NCI-H1105 treated with DMSO at 0.1 percent for 48 hours (cell line): ENCODE results near the gene TNFRSF21.
"Not testable (repeated sequence)": the region's sequence is repeated elsewhere in the genome, so short reads cannot be mapped to it uniquely, and the experiment has no call there.

Experiments used
- DNase-seq: peaks from one replicate; lab custom pipeline; 2025; lab: John Stamatoyannopoulos, UW

TNFRSF21 gene, protein sequence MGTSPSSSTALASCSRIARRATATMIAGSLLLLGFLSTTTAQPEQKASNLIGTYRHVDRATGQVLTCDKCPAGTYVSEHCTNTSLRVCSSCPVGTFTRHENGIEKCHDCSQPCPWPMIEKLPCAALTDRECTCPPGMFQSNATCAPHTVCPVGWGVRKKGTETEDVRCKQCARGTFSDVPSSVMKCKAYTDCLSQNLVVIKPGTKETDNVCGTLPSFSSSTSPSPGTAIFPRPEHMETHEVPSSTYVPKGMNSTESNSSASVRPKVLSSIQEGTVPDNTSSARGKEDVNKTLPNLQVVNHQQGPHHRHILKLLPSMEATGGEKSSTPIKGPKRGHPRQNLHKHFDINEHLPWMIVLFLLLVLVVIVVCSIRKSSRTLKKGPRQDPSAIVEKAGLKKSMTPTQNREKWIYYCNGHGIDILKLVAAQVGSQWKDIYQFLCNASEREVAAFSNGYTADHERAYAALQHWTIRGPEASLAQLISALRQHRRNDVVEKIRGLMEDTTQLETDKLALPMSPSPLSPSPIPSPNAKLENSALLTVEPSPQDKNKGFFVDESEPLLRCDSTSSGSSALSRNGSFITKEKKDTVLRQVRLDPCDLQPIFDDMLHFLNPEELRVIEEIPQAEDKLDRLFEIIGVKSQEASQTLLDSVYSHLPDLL

DNA sequence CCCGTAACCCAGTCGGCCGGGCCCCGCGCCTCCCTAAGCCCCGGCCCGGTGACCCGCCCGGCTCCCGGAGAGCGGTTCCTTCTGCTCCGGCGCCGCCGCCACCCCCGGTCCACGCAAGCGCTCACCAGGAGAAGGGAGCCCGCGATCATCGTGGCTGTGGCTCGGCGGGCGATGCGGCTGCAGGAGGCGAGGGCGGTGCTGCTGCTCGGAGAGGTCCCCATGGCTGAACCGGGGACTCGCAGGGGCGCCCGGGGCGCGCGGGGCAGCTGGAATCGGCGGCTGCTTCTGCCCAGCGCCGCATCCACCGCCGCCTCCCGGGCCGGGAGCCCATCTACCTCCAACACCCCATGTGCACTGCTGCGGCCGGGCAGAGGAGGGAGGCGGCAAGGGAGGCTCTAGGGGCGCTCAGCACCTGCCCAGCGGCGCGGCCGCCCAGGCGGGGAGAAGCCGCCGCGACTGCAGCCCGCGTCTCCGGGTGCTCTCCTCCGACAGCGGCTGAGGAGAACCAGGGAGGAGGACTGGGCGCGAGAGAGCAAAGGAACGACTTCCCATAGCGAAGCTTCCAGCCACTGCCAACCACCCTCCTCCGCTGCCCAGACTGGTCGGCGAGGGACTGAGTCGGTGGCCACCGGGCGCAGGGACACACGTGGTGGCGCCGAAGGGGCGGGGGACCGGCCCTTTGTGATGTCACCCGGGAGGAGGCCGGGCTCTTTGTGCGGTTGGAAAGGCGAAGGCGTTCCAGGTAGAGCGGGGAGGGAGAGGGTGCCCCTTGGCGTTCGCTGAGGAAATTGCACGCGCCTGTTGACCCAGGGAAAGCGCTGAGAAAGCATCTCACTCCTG, at the start of gene TNFRSF21:
TNFRSF21 (minus strand) TSS at position 615 of the 840 bp plus-strand sequence; CDS start at position 221, 394 bp downstream.
- DNase-seq: peak; percentile 94

DNA sequence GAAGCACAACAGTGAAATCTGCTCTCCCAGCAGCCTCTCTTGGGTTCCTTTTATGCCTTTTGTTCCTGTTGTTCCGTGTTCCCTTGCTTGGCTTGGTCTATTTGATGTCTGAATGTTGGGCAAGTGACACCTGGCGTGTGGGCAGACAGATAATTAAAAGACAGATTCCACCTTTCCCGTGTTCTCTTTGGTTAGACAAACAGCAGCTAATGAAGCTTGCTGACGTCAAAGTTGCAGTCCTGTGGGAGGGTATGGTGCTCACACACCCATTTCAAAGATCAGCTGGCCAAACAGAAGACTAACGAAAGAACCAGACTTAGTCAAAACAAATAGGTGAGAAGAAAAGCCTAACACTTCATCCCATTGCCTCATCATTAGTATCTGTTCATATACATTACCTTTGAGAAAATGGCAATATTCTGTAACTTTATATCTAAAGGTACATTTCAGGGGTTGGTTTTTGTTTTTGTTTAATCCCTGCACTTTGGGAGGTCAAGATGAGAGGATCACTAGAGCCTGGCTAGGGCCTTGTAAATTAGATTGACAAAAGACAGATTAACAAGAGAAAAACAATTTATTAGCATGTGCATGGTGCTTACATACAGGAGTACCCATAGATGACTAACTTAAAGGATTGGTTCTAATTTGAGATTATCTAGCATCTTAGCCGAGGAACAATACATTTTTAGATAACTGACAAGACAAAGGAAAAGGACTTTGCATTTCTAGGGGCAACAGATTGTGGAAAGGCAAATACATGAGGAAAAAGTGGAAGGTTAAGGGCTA, 48.9 kb upstream of the TNFRSF21 start:
- DNase-seq: no peak

DNA sequence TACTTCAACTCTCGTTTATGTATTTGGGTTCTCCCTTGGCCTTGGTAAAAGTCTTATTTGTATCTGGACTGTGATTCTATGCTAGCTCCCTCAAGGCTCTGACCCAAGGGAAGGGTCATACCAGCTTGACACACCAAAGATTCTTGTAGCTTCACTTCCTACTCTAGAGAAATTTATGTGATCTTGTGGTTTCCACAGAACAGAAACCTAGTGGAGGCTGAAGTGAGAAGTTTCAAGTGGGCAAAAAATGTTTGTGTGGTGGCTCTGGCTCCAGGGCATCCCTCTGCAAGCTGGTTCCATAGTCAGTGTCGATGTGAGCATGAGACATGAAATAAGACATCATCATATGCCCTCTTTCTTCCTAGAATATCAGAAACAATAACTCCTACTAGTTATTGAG, 48.1 kb upstream of the TNFRSF21 start:
- no peak for DNase-seq

DNA sequence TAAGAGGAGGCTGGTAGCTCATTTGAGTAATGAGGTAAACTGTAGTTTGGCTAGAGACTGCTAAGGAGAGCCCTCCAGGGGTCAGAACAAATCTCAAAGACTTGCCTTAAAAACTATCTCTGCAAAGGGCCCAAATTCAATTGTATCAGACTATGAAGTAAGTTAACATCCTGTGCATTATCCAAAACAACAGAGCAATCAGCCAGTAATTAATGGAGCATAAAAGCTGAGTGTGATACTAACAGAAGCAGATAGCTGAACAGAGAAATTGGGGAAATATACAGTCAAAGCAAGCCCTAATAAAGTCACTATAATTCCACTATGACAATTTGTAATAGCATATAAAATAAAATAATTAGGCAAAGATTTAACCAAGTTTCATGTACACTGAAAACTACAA, 45.8 kb upstream of the TNFRSF21 start:
- no peak for DNase-seq

DNA sequence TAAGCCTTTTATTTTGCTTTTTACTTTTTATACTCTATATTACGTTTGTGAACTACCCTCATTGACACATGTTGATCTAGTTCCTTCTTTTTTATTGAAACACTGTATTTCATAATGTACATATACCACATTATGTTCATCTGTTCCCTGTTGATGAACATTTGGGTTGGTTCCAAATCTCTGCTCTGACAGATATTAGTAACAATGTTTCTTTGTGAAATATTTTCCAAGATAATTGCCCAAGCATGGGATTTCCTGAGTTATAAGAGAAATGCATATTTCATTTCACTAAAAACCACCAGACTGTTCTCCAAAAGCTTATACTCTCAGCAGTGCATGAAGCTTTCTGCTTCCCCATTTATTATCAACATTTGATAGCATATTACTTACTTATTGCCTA, 44.2 kb upstream of the TNFRSF21 start:
- DNase-seq: no peak

DNA sequence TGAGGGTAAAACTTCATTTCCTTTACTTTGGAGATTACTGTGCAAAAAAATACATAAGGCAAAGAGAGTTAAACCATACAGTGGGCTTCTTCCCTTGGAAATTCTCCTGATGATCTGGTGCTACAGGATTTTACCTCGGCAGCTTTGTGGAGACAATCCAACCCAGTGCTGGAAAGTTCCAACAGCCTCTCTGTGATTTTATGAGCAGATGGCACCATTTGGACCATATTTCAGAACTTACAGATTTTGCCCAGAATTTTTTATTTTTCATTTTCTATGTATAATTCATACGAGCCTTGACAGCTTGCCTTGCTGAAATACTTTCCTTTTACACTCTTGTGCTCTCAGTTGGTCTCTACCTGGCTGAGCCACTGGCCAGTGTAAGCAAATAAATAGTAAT, 43.3 kb upstream of the TNFRSF21 start:
- no peak for DNase-seq

DNA sequence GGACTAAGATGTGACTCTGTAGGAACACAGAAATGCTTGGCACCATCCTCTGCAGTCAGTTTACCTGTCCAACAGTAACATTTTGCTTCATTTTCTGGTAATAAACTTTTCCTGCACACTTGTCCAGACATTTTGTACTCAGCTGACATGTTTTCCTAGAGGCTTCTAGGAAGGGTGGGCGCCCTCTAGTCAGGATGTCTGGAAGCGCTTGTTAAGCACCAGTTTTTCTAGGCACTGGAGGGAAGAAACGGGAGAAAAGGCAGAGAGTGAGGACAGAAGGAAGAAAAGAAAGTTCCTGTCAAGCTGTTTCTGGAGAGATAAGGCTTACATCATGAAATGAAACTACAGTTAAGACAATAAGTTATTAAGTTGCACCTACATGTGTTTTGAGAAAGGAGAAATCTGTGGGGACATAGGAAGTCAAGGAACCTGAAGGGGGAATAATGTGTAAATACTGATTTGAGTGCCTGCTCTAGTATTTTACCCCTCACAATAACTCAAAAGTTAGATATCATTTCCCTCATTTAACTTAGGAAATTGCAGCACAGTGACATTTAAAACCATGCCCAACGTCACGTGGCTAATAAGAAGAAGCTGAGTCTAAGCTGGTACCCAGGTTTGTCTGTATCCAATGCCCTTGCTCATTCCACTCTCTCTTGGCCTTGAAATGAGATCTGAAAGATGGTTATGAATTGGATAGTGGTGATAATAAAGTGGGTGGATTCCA, 42.7 kb upstream of the TNFRSF21 start:
- no peak for DNase-seq

DNA sequence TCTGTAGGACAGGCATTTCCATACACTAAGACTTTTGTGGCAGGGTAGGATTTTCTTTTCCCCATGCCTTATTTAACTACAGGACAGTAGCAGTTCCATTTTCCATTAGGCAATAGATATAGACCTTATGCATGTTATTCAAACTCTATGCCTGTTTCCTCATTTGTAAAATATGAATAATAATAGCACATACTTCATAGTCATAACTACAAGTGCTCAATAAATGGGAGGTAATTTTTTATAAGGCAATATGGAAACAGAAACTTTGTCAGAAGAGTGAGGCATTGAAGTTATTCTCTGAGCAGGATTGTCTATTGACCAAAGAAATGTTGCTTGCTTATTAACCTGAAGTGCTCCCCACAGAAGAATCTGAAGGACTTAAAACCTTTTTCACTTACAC, 41.9 kb upstream of the TNFRSF21 start:
- no peak for DNase-seq

DNA sequence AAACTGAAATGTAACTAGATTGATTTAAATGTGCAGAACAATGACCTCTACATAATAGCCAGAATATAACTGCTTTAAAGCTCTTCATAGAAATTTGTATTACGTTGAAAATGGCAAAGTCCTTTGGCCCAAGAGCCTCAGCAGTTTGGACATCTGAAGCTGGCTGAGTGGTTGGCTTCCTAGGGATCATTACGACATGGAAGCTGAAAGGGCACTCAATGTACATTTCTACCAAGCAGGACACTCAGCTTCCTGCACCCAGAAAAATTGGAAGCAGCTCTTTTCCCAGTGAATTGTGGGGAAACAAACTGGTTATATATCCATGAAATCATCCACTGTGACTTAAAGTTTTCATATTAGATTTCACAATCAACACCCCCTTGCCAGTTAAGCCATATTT, 40.2 kb upstream of the TNFRSF21 start:
- no peak for DNase-seq

DNA sequence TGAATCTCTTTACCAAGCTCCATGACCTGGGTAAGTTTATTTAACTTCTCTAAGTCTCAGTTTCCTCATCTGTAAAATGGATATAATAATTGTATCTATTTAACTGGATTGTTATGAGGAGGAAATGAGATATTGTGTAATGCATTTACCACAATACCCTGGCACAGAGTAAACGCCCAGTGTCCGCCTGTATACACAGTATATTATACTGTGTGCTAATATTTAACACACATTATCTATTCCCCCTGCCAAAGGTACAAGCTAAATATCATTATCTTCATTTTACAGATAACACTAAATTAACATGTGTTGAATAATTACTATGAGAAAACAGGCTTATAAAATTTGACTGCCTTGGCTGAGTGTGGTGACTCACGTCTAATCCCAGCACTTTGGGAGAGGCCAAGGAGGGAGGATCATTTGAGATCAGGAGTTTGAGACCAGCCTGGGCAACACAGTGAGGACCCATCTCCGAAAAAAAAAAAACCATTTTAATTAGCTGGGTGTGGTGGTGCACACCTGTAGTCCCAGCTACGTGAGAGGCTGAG, 38.7 kb upstream of the TNFRSF21 start:
- DNase-seq: no peak

DNA sequence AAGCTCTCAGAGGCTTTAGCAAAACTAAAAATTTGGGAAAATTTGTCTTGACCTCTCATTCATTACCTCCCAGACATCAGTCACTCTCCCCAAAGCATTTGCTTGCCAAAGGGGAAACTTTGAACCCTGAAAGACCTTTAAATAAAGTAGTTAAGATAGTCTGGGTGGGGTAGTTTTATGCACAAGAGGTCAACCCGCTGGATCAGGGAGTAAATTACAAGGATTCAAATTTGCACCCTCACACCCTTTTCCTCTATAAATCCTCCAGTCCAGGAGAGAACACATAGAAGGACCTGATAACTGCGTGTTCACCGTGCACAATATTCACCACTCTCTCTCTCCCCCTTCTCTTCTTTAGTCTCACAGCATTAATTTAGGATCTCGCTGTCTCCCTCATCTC, 36.1 kb upstream of the TNFRSF21 start:
- no peak for DNase-seq

DNA sequence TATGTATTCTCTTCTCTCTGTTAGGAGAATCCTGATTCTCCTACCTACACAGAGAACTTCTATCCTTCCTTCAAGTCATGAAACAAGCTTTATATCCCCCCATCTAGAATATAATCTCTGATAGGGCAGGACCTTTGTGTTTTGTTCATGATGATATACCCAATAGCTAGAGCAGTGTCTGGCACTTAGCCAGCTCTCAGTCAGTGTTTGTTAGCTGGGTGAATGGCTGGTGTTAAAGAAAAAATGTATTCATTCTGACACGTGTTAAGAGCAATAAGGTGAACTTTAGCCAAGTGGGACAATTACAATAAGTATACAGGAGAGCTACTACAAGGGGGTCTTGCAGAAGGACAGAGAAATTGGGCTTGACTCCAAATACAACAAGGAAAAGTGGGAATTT, 34.3 kb upstream of the TNFRSF21 start:
- peak; percentile 53 for DNase-seq

DNA sequence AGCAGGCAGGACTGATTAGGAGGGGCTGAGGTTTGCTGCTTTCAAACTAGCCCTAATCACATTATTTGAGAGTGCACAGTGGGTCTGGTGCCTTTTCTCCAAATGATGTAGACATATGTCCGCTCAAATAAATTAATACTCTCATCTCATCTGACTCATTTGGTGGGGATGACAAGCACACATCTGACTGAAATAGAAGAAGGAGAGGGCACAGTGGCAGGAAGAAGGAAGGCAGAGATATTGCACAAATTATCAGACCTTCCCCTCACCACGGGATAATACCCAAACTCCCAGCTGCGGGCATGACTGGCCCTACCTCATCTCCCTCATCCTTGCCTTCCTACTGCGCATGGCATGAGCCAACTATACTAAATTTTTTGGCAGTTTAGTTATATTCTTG, 33.9 kb upstream of the TNFRSF21 start:
- no peak for DNase-seq

DNA sequence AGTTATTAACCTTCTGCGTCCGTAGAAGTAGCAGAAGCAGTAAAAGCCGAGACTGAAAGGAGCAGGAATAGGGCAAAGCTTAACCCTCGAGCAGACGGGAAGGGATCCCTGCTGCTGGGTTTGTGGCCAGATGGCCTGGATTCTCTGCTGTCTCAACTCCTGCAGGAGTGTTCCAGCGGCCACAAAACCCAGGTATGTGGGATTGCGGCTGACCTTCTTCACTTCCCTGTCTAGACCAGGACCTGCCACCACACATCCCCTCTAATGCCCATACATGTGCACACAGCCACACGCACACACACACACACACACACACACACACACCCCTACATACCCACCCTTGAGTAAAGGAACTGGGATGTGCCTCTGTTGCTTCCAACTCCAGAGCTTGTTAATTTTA, 33.1 kb upstream of the TNFRSF21 start:
- no peak for DNase-seq

DNA sequence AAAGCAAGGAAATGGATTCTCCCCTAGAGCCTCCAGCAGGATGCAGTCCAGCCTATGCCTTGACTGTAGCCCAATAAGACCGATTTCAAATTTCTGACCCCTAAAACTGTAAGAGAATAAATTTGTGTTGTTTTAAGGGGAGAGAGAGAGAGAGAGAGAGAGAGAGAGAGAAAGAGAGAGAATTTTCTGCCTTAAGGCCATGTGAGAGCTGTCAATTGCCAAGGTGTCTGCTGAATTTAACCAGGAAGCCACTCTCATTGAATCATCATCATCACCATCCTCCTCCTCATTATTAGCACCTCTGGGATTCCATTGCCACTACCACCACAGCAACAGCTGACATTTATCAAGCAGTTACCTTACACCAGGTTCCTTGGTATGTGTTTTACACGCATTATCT, 27.8 kb upstream of the TNFRSF21 start:
- DNase-seq: no peak

DNA sequence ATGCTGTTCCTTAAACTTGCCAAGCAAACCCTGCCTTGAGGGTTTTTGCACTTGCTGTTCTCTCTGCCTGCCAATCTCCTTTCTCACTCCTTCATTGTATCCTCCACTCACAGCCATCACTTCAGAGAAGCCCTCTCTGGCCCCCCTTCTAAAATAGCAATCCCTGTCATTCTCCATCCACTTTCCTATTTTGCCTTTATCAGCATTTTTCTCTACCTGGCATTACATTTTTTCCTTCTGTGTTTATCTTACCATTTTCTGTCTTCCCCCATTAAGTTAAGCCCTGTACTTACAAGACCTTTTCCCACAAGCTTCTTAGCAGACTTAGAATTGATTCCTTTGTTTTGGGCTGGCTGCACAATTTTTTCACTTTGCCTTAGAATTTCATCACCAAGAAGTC, 26.6 kb upstream of the TNFRSF21 start:
- DNase-seq: no peak

DNA sequence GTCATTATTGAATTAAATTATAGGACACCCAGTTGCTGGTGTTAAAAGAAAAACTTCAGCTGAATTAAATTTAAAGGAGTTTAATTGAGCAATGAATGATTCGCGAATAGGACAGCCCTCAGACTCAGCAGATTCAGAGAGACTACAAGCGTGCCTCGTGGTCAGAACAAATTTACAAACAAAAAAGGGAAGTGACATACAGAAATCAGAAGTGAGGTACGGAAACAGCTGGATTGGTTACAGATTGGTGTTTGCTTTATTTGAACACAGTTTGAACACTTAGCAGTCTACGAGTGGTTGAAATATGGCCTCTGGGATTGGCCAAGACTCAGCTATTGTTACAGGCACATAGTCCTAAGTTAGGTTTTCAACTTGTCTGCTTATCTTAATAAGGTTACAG, 25.8 kb upstream of the TNFRSF21 start:
- DNase-seq: no peak

DNA sequence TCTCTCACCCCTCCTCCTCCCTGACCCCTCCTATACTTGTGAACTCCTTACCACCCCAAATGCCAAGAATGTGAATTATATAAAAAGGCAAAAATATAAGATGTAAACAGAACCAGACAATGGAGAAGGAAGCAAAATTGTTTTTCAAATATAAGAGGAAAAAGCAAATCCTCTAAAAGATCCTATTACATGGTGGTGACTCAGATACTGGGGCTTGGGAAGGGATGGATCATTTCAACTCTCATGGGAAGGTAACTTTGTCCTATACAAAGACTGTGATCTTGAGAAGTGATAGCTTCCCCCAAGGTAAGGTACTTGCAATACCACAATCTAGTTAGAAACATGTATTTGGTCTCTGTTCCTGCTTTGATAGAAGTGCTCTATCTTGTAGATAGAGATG, 24.6 kb upstream of the TNFRSF21 start:
- DNase-seq: no peak

DNA sequence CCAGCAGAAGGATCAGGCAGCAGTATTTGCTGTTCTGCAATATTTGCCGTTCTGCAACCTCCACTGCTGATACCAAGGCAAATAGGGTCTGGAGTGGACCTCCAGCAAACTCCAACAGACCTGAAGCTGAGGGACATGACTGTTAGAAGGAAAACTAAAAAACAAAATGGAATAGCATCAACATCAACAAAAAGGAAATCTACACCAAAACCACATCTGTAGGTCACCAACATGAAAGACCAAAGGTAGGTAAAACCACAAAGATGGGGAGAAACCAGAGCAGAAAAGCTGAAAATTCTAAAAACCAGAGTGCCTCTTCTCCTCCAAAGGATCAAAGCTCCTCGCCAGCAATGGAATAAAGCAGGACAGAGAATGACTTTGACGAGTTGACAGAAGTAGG, 18.9 kb upstream of the TNFRSF21 start:
- DNase-seq: not testable (repeated sequence)

DNA sequence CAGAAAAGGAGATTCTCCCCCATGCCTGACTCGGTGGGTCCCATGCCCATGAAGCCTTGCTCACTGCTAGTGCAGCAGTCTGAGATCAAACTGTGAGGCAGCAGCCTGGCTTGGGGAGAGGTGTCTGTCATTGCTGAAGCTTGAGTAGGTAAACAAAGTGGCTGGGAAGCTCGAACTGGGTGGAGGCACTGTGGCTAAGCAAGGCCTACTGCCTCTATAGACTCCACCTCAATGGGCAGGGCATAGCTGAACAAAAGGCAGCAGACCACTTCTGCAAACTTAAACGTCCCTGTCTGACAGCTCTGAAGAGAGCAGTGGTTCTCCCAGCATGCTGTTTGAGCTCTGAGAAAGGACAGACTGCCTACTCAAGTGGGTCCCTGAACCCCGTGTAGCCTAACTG, 18.4 kb upstream of the TNFRSF21 start:
- DNase-seq: not testable (repeated sequence)

DNA sequence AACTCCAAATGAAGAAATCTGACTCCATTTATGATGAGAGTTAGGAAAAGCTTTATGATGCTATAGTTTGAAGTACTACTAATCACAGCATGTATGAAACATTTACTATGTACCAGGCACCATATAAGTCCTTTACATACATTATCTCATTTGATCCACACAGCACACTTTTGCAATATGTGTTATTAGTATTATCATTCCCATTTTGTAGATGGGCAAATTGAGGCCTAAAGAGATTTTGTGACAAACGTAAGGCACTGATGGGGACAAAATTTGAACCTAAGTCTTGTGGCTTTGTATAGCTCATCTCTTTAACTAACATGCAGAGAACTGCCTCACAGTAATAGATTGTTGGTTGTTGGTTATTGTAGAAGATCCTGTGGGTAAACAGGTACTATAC, 14.2 kb upstream of the TNFRSF21 start:
- no peak for DNase-seq
